Loucy (cell line): ENCODE results near the gene MEGF8.

Source experiments
- H2AFZ ChIP-seq: fragments of 200-600 bp; sonication (generic); 2 replicates; pipeline ENCODE4 v1.6.0; 2016; ENCODE audit warnings: antibody characterized with exemption, mild to moderate bottlenecking, low read length, moderate library complexity
- H3F3A ChIP-seq: fragments of 200-600 bp; 2 replicates; pipeline ENCODE4 v1.6.0; 2016; ENCODE audit warnings: antibody characterized with exemption, low read depth, mild to moderate bottlenecking
- H3K27me3 ChIP-seq: fragments of 200-600 bp; sonication (generic); 2 replicates; pipeline ENCODE4 v1.6.1; 2014; ENCODE audit warnings: low read length, mild to moderate bottlenecking; ENCODE audit not compliant: insufficient read depth, poor library complexity, severe bottlenecking
- H3K36me3 ChIP-seq: fragments of 200-600 bp; sonication (generic); 2 replicates; pipeline ENCODE4 v1.6.1; 2016; ENCODE audit warnings: low read length; ENCODE audit not compliant: insufficient read depth
- H3K4me1 ChIP-seq: fragments of 200-600 bp; sonication (generic); 2 replicates; pipeline ENCODE4 v1.5.1; 2014; ENCODE audit warnings: low read length, mild to moderate bottlenecking; ENCODE audit not compliant: insufficient read depth, poor library complexity, severe bottlenecking
- H3K4me2 ChIP-seq: fragments of 200-600 bp; sonication (generic); 2 replicates; pipeline ENCODE4 v1.6.0; 2014; ENCODE audit warnings: antibody characterized with exemption, low read length, low read depth, mild to moderate bottlenecking; ENCODE audit not compliant: poor library complexity, severe bottlenecking
- H3K4me3 ChIP-seq: fragments of 200-600 bp; sonication (generic); 2 replicates; pipeline ENCODE4 v1.5.1; 2014; ENCODE audit warnings: low read length, mild to moderate bottlenecking, mixed read lengths; ENCODE audit not compliant: poor library complexity, severe bottlenecking
- H3K79me2 ChIP-seq: fragments of 200-600 bp; sonication (generic); 2 replicates; pipeline ENCODE4 v1.6.1; 2014; ENCODE audit warnings: low read length; ENCODE audit not compliant: insufficient read depth
- H3K9ac ChIP-seq: fragments of 200-600 bp; sonication (generic); 2 replicates; pipeline ENCODE4 v1.6.0; 2014; ENCODE audit warnings: mild to moderate bottlenecking, low read depth, low read length, moderate library complexity; ENCODE audit not compliant: poor library complexity, severe bottlenecking
- H3K9me2 ChIP-seq: fragments of 200-600 bp; sonication (generic); replicated peaks from 2 replicates; pipeline ENCODE4 v1.6.1; 2016; ENCODE audit warnings: low read depth, low read length, mixed read lengths
- H3K9me3 ChIP-seq: fragments of 200-600 bp; sonication (generic); 2 replicates; pipeline ENCODE4 v1.6.1; 2014; ENCODE audit warnings: mild to moderate bottlenecking, antibody characterized with exemption, low read length, low read depth; ENCODE audit not compliant: insufficient read depth
- H4K20me1 ChIP-seq: fragments of 200-600 bp; sonication (generic); 2 replicates; pipeline ENCODE4 v1.6.0; 2014; ENCODE audit warnings: antibody characterized with exemption, low read length, mild to moderate bottlenecking; ENCODE audit not compliant: insufficient read depth, poor library complexity, severe bottlenecking
- EZH2phosphoT487 ChIP-seq: fragments of 200-600 bp; IDR thresholded peaks from 2 replicates; pipeline ENCODE4 v1.6.1; 2018; ENCODE audit warnings: antibody characterized with exemption, mild to moderate bottlenecking, moderate library complexity, borderline replicate concordance
- TF ChIP-seq, protein P1 (sequence below): fragments of 200-600 bp; sonication (generic); conservative IDR thresholded peaks from 2 replicates; pipeline ENCODE4 v1.5.1; 2014; ENCODE audit warnings: mild to moderate bottlenecking, antibody characterized with exemption, low read length

The MEGF8 gene

GRCh38 chr19:42325896-42326771, 699 bp downstream of the MEGF8 start:
- Histone ChIP-seq H3K9me2 (no peaks in the 10 kb centered on the region), H3K9ac (peak overlapping the region; percentile 89), H3K9me3 (no peaks in the 10 kb centered on the region), H3K27me3 (no peaks in the 10 kb centered on the region), H3K4me1 (peaks cover 30% of the 10 kb centered on the region), H2AFZ (peak overlapping the region; percentile 59), H3K36me3 (no peaks in the 10 kb centered on the region), H3K79me2 (peaks cover 45% of the 10 kb centered on the region), H4K20me1 (peaks cover 17% of the 10 kb centered on the region), H3K4me3 (peak overlapping the region; percentile 85), H3F3A (no peaks in the 10 kb centered on the region), H3K4me2 (peak overlapping the region; percentile 92)
- TF ChIP-seq, protein P1, sequence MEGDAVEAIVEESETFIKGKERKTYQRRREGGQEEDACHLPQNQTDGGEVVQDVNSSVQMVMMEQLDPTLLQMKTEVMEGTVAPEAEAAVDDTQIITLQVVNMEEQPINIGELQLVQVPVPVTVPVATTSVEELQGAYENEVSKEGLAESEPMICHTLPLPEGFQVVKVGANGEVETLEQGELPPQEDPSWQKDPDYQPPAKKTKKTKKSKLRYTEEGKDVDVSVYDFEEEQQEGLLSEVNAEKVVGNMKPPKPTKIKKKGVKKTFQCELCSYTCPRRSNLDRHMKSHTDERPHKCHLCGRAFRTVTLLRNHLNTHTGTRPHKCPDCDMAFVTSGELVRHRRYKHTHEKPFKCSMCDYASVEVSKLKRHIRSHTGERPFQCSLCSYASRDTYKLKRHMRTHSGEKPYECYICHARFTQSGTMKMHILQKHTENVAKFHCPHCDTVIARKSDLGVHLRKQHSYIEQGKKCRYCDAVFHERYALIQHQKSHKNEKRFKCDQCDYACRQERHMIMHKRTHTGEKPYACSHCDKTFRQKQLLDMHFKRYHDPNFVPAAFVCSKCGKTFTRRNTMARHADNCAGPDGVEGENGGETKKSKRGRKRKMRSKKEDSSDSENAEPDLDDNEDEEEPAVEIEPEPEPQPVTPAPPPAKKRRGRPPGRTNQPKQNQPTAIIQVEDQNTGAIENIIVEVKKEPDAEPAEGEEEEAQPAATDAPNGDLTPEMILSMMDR: peak; percentile 50
- TF ChIP-seq EZH2phosphoT487: no peak

- no peaks in the 10 kb centered on the region for H3K27me3 ChIP-seq
- TF ChIP-seq, protein P1: no peak
- TF ChIP-seq EZH2phosphoT487: no peak
- H3K9ac ChIP-seq: peak overlapping the region; percentile 89
- no peaks in the 10 kb centered on the region for H3K9me2 ChIP-seq
- H3K36me3 ChIP-seq: no peaks in the 10 kb centered on the region
- H3K4me2 ChIP-seq: peak overlapping the region; percentile 92
- H3K9me3 ChIP-seq: no peaks in the 10 kb centered on the region
- H3F3A ChIP-seq: no peaks in the 10 kb centered on the region
- H4K20me1 ChIP-seq: peaks cover 17% of the 10 kb centered on the region
- H3K79me2 ChIP-seq: peaks cover 47% of the 10 kb centered on the region
- peak overlapping the region; percentile 85 for H3K4me3 ChIP-seq
- H2AFZ ChIP-seq: no peak overlapping the region
- peaks cover 30% of the 10 kb centered on the region for H3K4me1 ChIP-seq
Observed at GRCh38 chr19:42326969-42327368, 1.5 kb downstream of the MEGF8 start.

GRCh38 chr19:42327381-42327780, 1.9 kb downstream of the MEGF8 start:
- TF ChIP-seq, protein P1: no peak
- TF ChIP-seq EZH2phosphoT487: no peak
- Histone ChIP-seq H3K9ac (peak overlapping the region; percentile 89), H4K20me1 (peaks cover 17% of the 10 kb centered on the region), H2AFZ (no peak overlapping the region), H3K4me3 (peak overlapping the region; percentile 85), H3F3A (no peaks in the 10 kb centered on the region), H3K36me3 (no peaks in the 10 kb centered on the region), H3K4me2 (peak overlapping the region; percentile 92), H3K9me2 (no peaks in the 10 kb centered on the region), H3K27me3 (no peaks in the 10 kb centered on the region), H3K4me1 (peaks cover 30% of the 10 kb centered on the region), H3K79me2 (peaks cover 47% of the 10 kb centered on the region), H3K9me3 (no peaks in the 10 kb centered on the region)
